ENCODE results near the gene FXYD5.

DNA sequence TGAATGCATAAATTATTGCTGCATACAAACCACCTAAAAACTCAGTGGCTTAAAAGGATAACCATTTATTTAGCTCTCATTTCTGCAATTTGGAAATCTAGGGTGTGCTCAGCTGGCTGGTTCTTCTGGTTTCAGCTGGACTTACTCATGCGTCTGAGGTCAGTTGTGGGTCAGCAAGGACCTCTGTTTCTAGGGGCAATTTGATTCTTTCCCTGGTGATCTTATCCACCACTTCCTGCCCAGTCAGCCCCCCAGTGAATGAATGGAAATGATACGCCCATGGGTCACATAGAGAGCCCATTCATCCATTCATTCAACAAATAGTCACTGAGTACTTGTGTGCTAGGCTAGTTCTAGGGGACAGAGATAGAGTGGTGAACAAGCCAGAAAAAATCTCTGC is 9.9 kb downstream of the FXYD5 start:
- TF ChIP-seq CTCF (conservative IDR thresholded peaks at IDR 0.05 in 1 of 2, IDR thresholded peaks at IDR 0.05 in 1 of 2; ENCODE audit: low read depth in 1 of 2, low read length in 2 of 2) (no peak), EZH2 (IDR thresholded peaks at IDR 0.05; ENCODE audit: low read length, missing control alignments) (no peak)

Data from fibroblast of lung (primary cell).